K562 (cell line): ENCODE data around the gene FMN1.

Experiments used
- CTCF ChIP-seq, 3 experiments: IDR thresholded peaks in 2 of 3; conservative IDR thresholded peaks in 1 of 3; 2 replicates each; pipeline ENCODE4 v1.5.1; 2011 to 2012; ENCODE audit warnings: low read length in 3 of 3, mild to moderate bottlenecking in 3 of 3, control low read depth in 2 of 3, improper control_type of control experiment in 1 of 3, inconsistent platforms in 1 of 3, low read depth in 1 of 3, mixed read lengths in 1 of 3, moderate library complexity in 1 of 3; ENCODE audit not compliant: insufficient read depth in 2 of 3
- FOXM1 ChIP-seq, 2 experiments: fragments of 450-650 bp in 1 of 2; sonication (generic) in 1 of 2; formaldehyde crosslinking in 1 of 2; IDR thresholded peaks; 2 replicates each; pipeline versions ENCODE4 v1.6.1 to v1.9.0; 2017 to 2022; ENCODE audit warnings: low read depth in 2 of 2, mild to moderate bottlenecking in 2 of 2, missing genetic modification reagents in 1 of 2, moderate library complexity in 1 of 2
- JUND ChIP-seq, 2 experiments: IDR thresholded peaks; 2 replicates in 1 of 2; 3 replicates in 1 of 2; pipeline ENCODE4 v1.6.1; 2011; ENCODE audit warnings: borderline replicate concordance in 2 of 2, low read depth in 2 of 2, low read length in 2 of 2, improper control_type of control experiment in 1 of 2, missing biosample characterization in 1 of 2, missing genetic modification characterization in 1 of 2, missing genetic modification reagents in 1 of 2
- MEF2A ChIP-seq: IDR thresholded peaks from 2 replicates; pipeline ENCODE4 v1.6.1; 2011; ENCODE audit warnings: low read depth, mild to moderate bottlenecking, low read length, moderate library complexity; ENCODE audit not compliant: control insufficient read depth
- MTA2 ChIP-seq: fragments of 450-650 bp; IDR thresholded peaks from 2 replicates; pipeline ENCODE4 v1.6.1; 2016; ENCODE audit warnings: low read depth
- PREB ChIP-seq: sonication (generic); formaldehyde crosslinking; IDR thresholded peaks from 2 replicates; pipeline ENCODE4 v1.8.1; 2023; ENCODE audit warnings: mild to moderate bottlenecking, missing genetic modification reagents
- SP1 ChIP-seq: sonication (generic); formaldehyde crosslinking; IDR thresholded peaks from 2 replicates; pipeline ENCODE4 v1.8.1; 2022; ENCODE audit warnings: mild to moderate bottlenecking, missing genetic modification reagents
- THRA ChIP-seq: fragments of 450-650 bp; IDR thresholded peaks from 2 replicates; pipeline ENCODE4 v1.6.1; 2017; ENCODE audit warnings: mild to moderate bottlenecking, moderate library complexity
- ZBTB43 ChIP-seq: sonication (generic); formaldehyde crosslinking; IDR thresholded peaks from 2 replicates; pipeline ENCODE4 v1.8.0; 2023; ENCODE audit warnings: mild to moderate bottlenecking, missing genetic modification reagents
- ZC3H11A ChIP-seq: IDR thresholded peaks from 2 replicates; pipeline ENCODE4 v1.6.1; 2012; ENCODE audit warnings: low read depth, low read length, improper control_type of control experiment

GRCh38 chr15:32775103-32775502 lies 419.4 kb downstream of the FMN1 start:
- TF ChIP-seq THRA (no peak), PREB (CRISPR knock-in tag) (no peak), CTCF (IDR thresholded peaks at IDR 0.05 in 2 of 3, conservative IDR thresholded peaks at IDR 0.05 in 1 of 3; ENCODE audit: insufficient read depth in 2 of 3, low read depth in 1 of 3, low read length in 3 of 3) (no peak), MEF2A (no peak), SP1 (CRISPR knock-in tag) (no peak), ZBTB43 (CRISPR knock-in tag) (no peak), JUND (IDR thresholded peaks at IDR 0.05; ENCODE audit: borderline replicate concordance, low read depth, low read length) (no peak), JUND (tag; IDR thresholded peaks at IDR 0.05; ENCODE audit: borderline replicate concordance, low read depth, low read length) (no peak), FOXM1 (IDR thresholded peaks at IDR 0.05; ENCODE audit: low read depth) (no peak), FOXM1 (CRISPR knock-in tag; IDR thresholded peaks at IDR 0.05; ENCODE audit: low read depth) (no peak), MTA2 (no peak), ZC3H11A (no peak)
